GM21619 (cell line): Measurements from ENCODE around the gene FAM174C.
"Not testable (repeated sequence)": the region's sequence is repeated elsewhere in the genome, so short reads cannot be mapped to it uniquely, and the experiment has no call there.

ENCODE experiments used
- ATAC-seq: cut with Tn5 transposase; IDR thresholded peaks from one replicate; pipeline ENCODE4 v1.9.1; 2021; ENCODE audit not compliant: unreplicated experiment

Gene FAM174C

GRCh38 chr19:1296575-1297271, 21.4 kb downstream of the FAM174C start:
- no peak for ATAC-seq

GRCh38 chr19:1298235-1298634, 22.9 kb downstream of the FAM174C start:
- no peak for ATAC-seq

- ATAC-seq: no peak
These were observed 24.5 kb downstream of the FAM174C start for GRCh38 chr19:1299801-1300200.

GRCh38 chr19:1300744-1301490, 25.6 kb downstream of the FAM174C start:
- ATAC-seq: no peak

- no peak for ATAC-seq
These were observed 27.4 kb downstream of the FAM174C start for GRCh38 chr19:1302533-1303239.

- no peak for ATAC-seq
These were observed 29.0 kb downstream of the FAM174C start for GRCh38 chr19:1304197-1304924.

- ATAC-seq: not testable (repeated sequence)
These were observed 30.0 kb downstream of the FAM174C start for GRCh38 chr19:1305354-1305753.

- no peak for ATAC-seq
These were observed 32.0 kb downstream of the FAM174C start for GRCh38 chr19:1307320-1307719.

GRCh38 chr19:1307755-1308303, 32.5 kb downstream of the FAM174C start:
- no peak for ATAC-seq

- ATAC-seq: no peak
These were observed 33.4 kb downstream of the FAM174C start for GRCh38 chr19:1308718-1309117.

- ATAC-seq: no peak
These were observed 34.9 kb downstream of the FAM174C start for GRCh38 chr19:1309977-1310852.

GRCh38 chr19:1310853-1311180, 35.5 kb downstream of the FAM174C start:
- ATAC-seq: no peak

- no peak for ATAC-seq
These were observed 36.3 kb downstream of the FAM174C start for GRCh38 chr19:1311543-1312091.

GRCh38 chr19:1312767-1313694, 37.7 kb downstream of the FAM174C start:
- no peak for ATAC-seq

GRCh38 chr19:1313695-1314613, 38.6 kb downstream of the FAM174C start:
- no peak for ATAC-seq

GRCh38 chr19:1315470-1316166, 40.3 kb downstream of the FAM174C start:
- no peak for ATAC-seq

- ATAC-seq: no peak
These were observed 41.1 kb downstream of the FAM174C start for GRCh38 chr19:1316466-1316865.
